Cardiac muscle cell (in vitro differentiated cells and primary cell): ENCODE data around the gene PBX2. TPM values are rescaled to one million over a fixed set of nuclear protein-coding genes. Genes with fewer than 3 reads are reported as not detected.

ENCODE experiments used
- DNase-seq, 2 donors: peaks; one replicate each; pipeline versions ENCODE4 v3.0.0 to v3.0.0-alpha.2; 2010 to 2017; ENCODE audit warnings: low read depth in 1 of 2, low spot score in 1 of 2
- H3K27ac ChIP-seq: fragments of 200-600 bp; sonication (generic); 2 replicates; pipeline ENCODE4 v1.5.1; 2016
- H3K27me3 ChIP-seq: fragments of 200-600 bp; sonication (generic); 2 replicates; pipeline ENCODE4 v1.6.0; 2016; ENCODE audit warnings: control low read depth
- H3K36me3 ChIP-seq: fragments of 200-600 bp; sonication (generic); 2 replicates; pipeline ENCODE4 v1.5.1; 2016; ENCODE audit warnings: control low read depth
- H3K4me1 ChIP-seq: fragments of 200-600 bp; sonication (generic); 2 replicates; pipeline ENCODE4 v1.8.1; 2017; ENCODE audit warnings: low read depth, mild to moderate bottlenecking, mixed run types
- H3K4me3 ChIP-seq: fragments of 200-600 bp; sonication (generic); 2 replicates; pipeline ENCODE4 v1.5.1; 2016; ENCODE audit warnings: mild to moderate bottlenecking
- H3K9me3 ChIP-seq: fragments of 200-600 bp; sonication (generic); 2 replicates; pipeline ENCODE4 v1.5.1; 2017; ENCODE audit warnings: low read depth, mild to moderate bottlenecking, control low read depth
- CTCF ChIP-seq: IDR thresholded peaks from 2 replicates; pipeline ENCODE4 v1.5.1; 2012; ENCODE audit warnings: low read depth, mild to moderate bottlenecking, low read length
- polyA plus RNA-seq: library from polyadenylated mRNA; unstranded; fragments of >200 nt; fragmentation: Nextera tagmentation; extraction: Ambion mirVana; gene quantifications from 2 replicates; pipeline ENCODE4 v1.2.1, GENCODE V29; 2016
- total RNA-seq: library from RNA; depleted of rRNA; stranded (reverse); fragments of >200 nt; gene quantifications from 2 replicates; pipeline ENCODE4 v1.2.3, GENCODE V29; 2016

Gene PBX2
- total and polyA plus RNA-seq, 2 experiments from 2014 or later, result 17.3 to 124 TPM

- Histone ChIP-seq H3K4me1 (peaks cover 6% of the 10 kb centered on the region), H3K27me3 (no peaks in the 10 kb centered on the region), H3K27ac (peak overlapping the region; percentile 71), H3K36me3 (peaks cover 13% of the 10 kb centered on the region), H3K4me3 (no peak overlapping the region), H3K9me3 (no peaks in the 10 kb centered on the region)
- TF ChIP-seq CTCF, result no peak
- no peak for DNase-seq
These were observed 7.4 kb downstream of the PBX2 start for GRCh38 chr6:32182555-32182981.

DNA sequence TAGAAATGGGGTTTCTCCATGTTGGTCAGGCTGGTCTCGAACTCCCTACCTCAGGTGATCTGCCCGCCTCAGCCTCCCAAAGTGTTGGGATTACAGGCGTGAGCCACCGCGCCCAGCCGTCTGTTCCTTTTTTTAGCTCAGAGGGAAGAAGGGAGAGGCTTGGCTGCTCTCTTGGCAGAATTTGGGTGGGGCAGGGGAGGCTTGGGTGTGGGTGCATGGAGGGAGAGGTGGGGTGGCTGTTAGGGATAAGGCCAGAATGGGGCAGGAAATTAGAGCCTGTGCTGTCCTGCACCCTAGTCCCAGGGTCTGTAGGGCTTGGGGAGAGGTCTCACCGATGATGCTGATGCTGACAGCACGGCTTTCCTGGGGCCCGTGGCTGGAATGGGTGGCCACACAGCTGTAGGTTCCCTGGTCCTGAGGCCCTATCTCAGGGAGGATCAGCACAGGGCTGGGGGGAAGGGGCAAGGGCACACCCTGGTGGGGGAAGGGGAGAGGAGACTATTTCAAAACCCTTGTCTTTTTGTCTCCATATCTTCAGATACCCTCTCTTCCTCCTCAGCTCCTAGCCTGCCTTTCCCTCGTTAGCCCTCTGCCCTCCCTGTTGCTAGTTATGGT, 8.0 kb downstream of the PBX2 start:
- peaks cover 8% of the 10 kb centered on the region for H3K36me3 ChIP-seq
- H3K4me1 ChIP-seq, result peaks cover 6% of the 10 kb centered on the region
- no peaks in the 10 kb centered on the region for H3K9me3 ChIP-seq
- no peak for DNase-seq
- no peaks in the 10 kb centered on the region for H3K27me3 ChIP-seq
- TF ChIP-seq CTCF, result no peak
- H3K27ac ChIP-seq, result peak overlapping the region; percentile 71
- H3K4me3 ChIP-seq, result no peak overlapping the region

GRCh38 chr6:32181148-32181702, 8.8 kb downstream of the PBX2 start:
- Histone ChIP-seq H3K9me3 (no peaks in the 10 kb centered on the region), H3K4me3 (no peak overlapping the region), H3K36me3 (no peaks in the 10 kb centered on the region), H3K4me1 (peaks cover 14% of the 10 kb centered on the region), H3K27me3 (no peaks in the 10 kb centered on the region), H3K27ac (no peak overlapping the region)
- no peak for DNase-seq
- no peak for TF ChIP-seq CTCF

DNA sequence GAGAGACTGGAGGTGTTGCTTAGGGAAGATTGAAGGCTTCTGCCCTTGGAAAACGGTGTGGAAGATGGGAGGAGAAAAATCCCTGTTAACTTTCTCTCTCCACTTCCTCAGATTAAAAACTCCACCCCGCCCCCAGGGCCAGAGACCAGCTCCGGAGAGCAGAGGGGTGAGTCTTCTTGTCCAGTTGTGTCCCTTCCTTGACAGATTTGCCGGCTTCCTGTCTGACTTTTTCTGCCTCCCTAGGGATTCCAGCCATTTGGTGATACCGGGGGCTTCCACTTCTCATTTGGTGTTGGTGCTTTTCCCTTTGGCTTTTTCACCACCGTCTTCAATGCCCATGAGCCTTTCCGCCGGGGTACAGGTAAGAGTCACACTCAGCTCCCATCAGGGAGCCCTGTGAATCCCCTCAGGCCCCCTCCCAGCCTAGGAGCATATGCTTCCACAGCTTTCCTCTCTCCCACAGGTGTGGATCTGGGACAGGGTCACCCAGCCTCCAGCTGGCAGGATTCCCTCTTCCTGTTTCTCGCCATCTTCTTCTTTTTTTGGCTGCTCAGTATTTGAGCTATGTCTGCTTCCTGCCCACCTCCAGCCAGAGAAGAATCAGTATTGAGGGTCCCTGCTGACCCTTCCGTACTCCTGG, 10.1 kb downstream of the PBX2 start:
- no peak for DNase-seq
- Histone ChIP-seq H3K27me3 (no peaks in the 10 kb centered on the region), H3K4me3 (no peak overlapping the region), H3K9me3 (no peaks in the 10 kb centered on the region), H3K27ac (no peak overlapping the region), H3K36me3 (no peaks in the 10 kb centered on the region), H3K4me1 (peaks cover 18% of the 10 kb centered on the region)
- TF ChIP-seq CTCF, result no peak

DNA sequence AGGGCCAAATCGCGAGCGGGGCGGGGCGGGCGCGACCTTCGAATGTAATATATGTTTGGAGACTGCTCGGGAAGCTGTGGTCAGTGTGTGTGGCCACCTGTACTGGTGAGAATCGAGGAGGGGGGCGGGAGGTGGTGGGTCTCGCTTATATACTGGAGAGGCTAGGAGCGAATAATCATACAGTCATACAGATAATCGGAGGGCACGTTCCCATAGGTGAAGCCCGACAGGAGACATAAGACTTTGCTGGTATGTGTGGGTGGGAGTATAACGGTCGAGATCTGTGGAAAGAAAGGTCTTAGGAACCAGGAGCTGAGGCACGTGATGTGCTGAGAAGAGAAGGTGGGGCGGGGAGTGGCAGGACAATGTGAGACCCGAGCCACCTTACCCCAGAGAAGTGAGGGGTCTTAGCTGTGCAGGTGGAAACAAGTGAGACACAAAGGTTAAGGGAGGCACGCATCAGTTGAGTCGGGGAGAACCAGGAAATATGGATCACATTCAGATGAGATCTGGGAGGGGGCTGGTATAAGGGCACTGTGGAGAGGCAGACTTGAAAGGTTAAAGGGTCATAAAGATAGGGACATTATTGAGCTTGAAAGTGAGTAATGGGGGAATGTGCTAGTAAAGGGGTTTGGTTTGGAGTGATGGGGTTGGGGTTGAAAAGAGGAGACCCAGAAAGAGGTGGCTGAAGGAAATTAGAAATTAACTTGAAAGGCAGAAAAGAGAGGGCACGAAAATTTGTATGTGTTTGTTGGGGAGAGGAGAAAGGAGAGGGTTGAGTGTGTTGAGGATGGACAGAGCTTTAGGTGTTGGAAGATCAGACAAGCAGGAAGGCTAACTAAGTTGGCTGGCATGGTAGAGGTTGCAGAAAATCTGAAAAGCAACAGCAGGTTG, 11.2 kb downstream of the PBX2 start:
- no peaks in the 10 kb centered on the region for H3K27me3 ChIP-seq
- peak in 1 of 2 donors; percentile 20 for DNase-seq
- H3K36me3 ChIP-seq, result no peaks in the 10 kb centered on the region
- no peaks in the 10 kb centered on the region for H3K9me3 ChIP-seq
- peak overlapping the region; percentile 100 for H3K27ac ChIP-seq
- H3K4me3 ChIP-seq, result peak overlapping the region; percentile 98
- no peak for TF ChIP-seq CTCF
- peaks cover 21% of the 10 kb centered on the region for H3K4me1 ChIP-seq
